GM13976 (cell line): ENCODE data around the gene ECHDC1.

Experiments used
- DNase-seq: peaks from one replicate; pipeline ENCODE4 v3.0.0; 2012; ENCODE audit warnings: low spot score
- in situ Hi-C: fragments of 300-500 bp; cut with MboI; formaldehyde crosslinking; loops from one replicate; pipeline ENCODE4 v1.12.0; 2022; ENCODE audit warnings: low sequenced_read_pairs, mixed read lengths, inconsistent platforms; ENCODE audit not compliant: unreplicated experiment
- TF ChIP-seq, protein P1 (sequence below): IDR thresholded peaks from 2 replicates; pipeline ENCODE4 v1.5.1; 2012; ENCODE audit warnings: borderline replicate concordance, mild to moderate bottlenecking; ENCODE audit not compliant: insufficient read depth; ENCODE audit errors: extremely low read depth, missing control alignments, control extremely low read depth

Gene ECHDC1

DNA sequence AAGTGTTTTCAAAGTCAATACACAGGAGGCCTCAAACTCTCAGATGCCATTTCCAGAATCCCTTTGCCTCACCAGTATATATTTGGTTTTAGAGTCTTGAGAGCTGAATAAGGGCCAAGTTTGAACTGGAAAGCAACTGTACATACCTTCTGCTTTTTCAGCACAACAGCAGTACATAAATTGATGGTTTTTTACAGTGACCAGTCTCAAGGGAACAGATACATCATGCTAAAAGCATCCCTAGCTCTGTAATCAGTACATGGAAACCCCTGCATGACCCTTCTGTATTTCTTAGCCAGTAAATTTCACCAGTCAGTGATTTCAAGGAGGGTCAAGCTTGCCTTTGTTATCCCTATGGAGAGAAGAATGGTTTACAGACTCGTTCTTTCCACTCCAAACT is 40.6 kb upstream of the ECHDC1 start:
- in situ Hi-C loops = no loop called here
- TF ChIP-seq, protein P1, sequence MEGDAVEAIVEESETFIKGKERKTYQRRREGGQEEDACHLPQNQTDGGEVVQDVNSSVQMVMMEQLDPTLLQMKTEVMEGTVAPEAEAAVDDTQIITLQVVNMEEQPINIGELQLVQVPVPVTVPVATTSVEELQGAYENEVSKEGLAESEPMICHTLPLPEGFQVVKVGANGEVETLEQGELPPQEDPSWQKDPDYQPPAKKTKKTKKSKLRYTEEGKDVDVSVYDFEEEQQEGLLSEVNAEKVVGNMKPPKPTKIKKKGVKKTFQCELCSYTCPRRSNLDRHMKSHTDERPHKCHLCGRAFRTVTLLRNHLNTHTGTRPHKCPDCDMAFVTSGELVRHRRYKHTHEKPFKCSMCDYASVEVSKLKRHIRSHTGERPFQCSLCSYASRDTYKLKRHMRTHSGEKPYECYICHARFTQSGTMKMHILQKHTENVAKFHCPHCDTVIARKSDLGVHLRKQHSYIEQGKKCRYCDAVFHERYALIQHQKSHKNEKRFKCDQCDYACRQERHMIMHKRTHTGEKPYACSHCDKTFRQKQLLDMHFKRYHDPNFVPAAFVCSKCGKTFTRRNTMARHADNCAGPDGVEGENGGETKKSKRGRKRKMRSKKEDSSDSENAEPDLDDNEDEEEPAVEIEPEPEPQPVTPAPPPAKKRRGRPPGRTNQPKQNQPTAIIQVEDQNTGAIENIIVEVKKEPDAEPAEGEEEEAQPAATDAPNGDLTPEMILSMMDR = no peak
- DNase-seq = no peak

- in situ Hi-C loops = no loop called here
- TF ChIP-seq, protein P1 = no peak
- peak; percentile 23 for DNase-seq
Measured at GRCh38 chr6:127382413-127382812, 39.0 kb upstream of the ECHDC1 start.

- DNase-seq = no peak
- in situ Hi-C loops = no loop called here
- TF ChIP-seq, protein P1 = no peak
Measured at GRCh38 chr6:127381384-127381783, 38.0 kb upstream of the ECHDC1 start.

DNA sequence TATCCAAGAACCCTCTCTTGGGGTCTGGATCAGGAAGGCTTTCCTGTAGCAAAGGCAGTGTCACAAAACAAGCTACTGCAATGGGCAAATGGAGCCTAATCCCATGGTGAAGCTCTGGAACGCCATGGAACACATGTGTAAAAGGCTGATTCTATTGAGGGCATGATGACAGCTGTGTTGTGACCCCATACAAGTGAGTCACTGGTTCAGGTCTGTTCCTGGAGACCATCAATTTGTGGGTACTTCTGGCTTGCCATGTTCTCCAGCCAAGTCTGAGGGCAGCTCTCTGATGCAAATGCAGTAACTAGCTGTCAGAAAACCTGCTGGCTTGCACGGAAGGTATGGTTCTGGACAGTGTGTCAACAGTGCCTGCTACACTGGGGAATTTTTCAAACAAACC is 33.3 kb upstream of the ECHDC1 start:
- DNase-seq = no peak
- in situ Hi-C loops = no loop called here
- TF ChIP-seq, protein P1 = no peak

GRCh38 chr6:127367023-127367375 is 23.6 kb upstream of the ECHDC1 start:
- no peak for DNase-seq
- TF ChIP-seq, protein P1 = no peak
- in situ Hi-C loops = no loop called here

GRCh38 chr6:127366282-127367022 is 23.0 kb upstream of the ECHDC1 start:
- in situ Hi-C loops = no loop called here
- TF ChIP-seq, protein P1 = no peak
- no peak for DNase-seq

DNA sequence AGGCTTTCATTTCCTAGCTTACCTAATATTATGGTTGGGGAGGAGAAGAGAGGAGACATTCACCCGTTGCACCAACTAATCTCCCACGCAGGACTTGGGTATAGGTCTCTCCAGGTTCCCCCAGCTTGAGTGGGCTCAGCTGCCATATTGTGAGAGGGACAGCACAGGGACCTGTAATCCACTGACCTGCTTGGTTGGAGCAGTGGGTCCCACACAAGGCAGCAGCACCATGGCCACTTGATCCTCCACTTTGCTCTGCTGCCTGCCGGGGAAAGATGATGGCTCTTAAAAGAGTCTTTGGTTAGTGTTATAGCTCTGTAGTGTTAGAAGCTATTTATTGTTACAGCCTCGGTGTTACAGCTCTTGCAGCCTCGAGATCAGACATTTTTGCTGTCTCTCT is 22.5 kb upstream of the ECHDC1 start:
- in situ Hi-C loops = no loop called here
- TF ChIP-seq, protein P1 = no peak
- DNase-seq = no peak
